Fibroblast of pulmonary artery (primary cell): Measurements from ENCODE around the gene MLANA.

ENCODE experiments used
- DNase-seq: peaks from one replicate; pipeline ENCODE4 v3.0.0-alpha.2; 2010; ENCODE audit warnings: low read depth
- H3K4me3 ChIP-seq: replicated peaks from 2 replicates; pipeline ENCODE4 v1.5.1; 2011; ENCODE audit warnings: low read depth, mild to moderate bottlenecking, control low read depth, low read length, moderate library complexity
- TF ChIP-seq, protein P1 (sequence below): IDR thresholded peaks from 2 replicates; pipeline ENCODE4 v1.5.1; 2011; ENCODE audit warnings: mild to moderate bottlenecking, control low read depth, low read length, inconsistent platforms; ENCODE audit errors: missing control alignments

Gene MLANA

DNA sequence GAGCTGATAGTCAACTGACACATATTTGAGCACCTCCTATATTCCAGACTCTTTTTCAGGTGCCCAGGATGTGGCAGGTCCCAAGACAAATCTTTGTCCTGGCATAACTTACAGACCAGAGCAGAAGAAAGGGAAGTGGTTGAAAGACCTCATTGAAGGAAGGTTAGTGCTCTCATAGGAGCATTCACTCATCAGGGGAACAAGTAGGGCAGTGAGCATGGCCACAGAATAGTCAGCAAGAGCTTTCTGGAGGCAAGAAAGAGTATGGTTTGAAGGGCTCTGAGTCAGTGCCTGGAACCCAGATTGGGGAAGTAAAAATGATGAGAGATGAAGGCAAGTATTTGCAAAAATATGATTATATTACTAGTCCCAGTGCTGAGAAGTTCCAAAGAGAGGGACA lies 32.8 kb upstream of the MLANA start:
- H3K4me3 ChIP-seq, result no peak overlapping the region
- DNase-seq, result no peak
- TF ChIP-seq, protein P1, sequence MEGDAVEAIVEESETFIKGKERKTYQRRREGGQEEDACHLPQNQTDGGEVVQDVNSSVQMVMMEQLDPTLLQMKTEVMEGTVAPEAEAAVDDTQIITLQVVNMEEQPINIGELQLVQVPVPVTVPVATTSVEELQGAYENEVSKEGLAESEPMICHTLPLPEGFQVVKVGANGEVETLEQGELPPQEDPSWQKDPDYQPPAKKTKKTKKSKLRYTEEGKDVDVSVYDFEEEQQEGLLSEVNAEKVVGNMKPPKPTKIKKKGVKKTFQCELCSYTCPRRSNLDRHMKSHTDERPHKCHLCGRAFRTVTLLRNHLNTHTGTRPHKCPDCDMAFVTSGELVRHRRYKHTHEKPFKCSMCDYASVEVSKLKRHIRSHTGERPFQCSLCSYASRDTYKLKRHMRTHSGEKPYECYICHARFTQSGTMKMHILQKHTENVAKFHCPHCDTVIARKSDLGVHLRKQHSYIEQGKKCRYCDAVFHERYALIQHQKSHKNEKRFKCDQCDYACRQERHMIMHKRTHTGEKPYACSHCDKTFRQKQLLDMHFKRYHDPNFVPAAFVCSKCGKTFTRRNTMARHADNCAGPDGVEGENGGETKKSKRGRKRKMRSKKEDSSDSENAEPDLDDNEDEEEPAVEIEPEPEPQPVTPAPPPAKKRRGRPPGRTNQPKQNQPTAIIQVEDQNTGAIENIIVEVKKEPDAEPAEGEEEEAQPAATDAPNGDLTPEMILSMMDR, result no peak

GRCh38 chr9:5858833-5859232 lies 31.9 kb upstream of the MLANA start:
- H3K4me3 ChIP-seq, result no peak overlapping the region
- TF ChIP-seq, protein P1, result no peak
- no peak for DNase-seq

- no peak overlapping the region for H3K4me3 ChIP-seq
- no peak for DNase-seq
- TF ChIP-seq, protein P1, result no peak
Measured at GRCh38 chr9:5863092-5863746, 27.5 kb upstream of the MLANA start.

DNA sequence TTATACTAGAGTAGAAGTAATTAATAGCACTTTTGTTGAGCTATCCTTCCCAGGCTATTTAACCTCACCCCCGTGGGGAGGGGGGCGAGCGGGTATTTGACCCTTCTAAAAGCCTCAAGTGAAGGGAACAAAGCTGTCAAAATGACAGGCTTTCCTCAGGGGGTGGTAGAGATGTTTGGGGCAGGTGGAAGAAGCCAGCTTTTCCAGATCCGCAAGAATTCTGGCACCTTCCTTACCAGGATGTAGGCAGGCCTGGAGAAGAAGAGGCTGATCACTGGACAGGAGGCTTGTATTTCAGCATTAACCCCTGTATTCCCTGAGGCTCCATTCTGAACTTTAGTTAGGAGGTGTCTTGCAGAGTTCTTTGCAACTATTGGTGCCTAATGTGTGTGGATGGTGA lies 26.2 kb upstream of the MLANA start:
- H3K4me3 ChIP-seq, result no peak overlapping the region
- DNase-seq, result no peak
- TF ChIP-seq, protein P1, result no peak

DNA sequence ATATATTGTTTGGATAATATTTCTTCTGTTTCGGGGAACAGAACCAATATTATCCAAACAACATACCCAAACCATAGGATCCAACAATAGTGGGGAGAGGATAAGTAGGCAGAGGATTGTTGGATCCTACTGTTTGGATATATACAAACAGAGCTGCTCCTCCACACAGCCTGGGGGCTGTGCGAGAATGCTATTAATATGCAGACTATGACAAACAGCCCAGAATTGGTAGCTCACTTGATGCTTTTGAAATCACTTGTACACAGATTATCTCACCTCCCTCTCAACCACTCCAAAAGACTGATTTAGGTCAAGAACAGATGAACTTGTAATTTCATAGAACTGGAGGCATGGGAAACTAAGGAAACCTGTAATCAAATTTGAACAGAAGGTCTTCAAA lies 24.4 kb upstream of the MLANA start:
- TF ChIP-seq, protein P1, result no peak
- H3K4me3 ChIP-seq, result no peak overlapping the region
- DNase-seq, result no peak

- DNase-seq, result no peak
- TF ChIP-seq, protein P1, result no peak
- H3K4me3 ChIP-seq, result no peak overlapping the region
Measured at GRCh38 chr9:5866685-5867084, 24.0 kb upstream of the MLANA start.

DNA sequence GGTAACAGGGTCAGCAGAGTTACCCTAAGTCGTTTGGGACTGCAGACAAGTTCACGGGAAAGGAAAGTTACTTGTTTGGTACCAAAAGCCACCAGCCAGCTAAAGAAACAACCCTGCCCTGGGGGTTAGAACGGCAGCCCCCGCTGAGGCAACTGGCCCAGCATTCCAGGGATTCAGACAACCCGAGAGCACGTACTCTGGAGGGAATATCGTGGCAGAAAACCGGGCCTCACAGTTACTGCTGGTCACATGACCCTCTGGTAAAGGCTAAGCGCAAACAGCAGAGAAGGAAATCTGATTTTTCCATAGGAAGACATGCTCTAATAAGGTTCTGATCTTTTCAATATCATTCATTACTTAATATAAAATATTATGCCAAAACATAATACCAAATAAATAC lies 22.5 kb upstream of the MLANA start:
- no peak overlapping the region for H3K4me3 ChIP-seq
- TF ChIP-seq, protein P1, result no peak

More for the DNA sequence above, 22.5 kb upstream of the MLANA start:
- DNase-seq, result no peak
